ENCODE data around the gene KCNK10.
A peak's percentile ranks its signal among the peaks of the same experiment; 100 is the strongest.

KCNK10 gene

DNA sequence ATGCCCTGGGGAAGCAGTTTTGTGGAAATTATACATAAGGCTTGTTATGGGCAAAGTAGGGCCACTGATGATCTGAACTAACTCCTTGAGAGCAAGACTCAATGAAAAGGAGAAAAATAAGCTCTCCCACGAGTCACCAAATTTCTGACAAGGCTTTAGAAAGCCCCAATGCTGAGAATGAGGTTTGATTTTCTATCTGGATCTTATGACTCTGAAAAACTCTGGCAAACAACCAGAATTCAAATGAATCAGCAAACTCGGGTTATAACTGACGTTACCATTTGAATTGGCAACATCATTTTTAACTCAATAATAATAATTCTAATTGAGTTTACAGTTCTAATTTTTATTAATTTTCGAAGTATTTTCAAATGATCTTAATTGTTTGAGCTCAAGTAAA is 79.1 kb downstream of the KCNK10 start:
- Histone ChIP-seq H3K9ac (ENCODE audit: insufficient read length, low read depth) (no peak overlapping the region), H3K27me3 (ENCODE audit: insufficient read depth, insufficient read length) (no peaks in the 10 kb centered on the region), H3K4me3 (ENCODE audit: insufficient read length, low read depth) (no peak overlapping the region), H3K36me3 (ENCODE audit: insufficient read depth, insufficient read length, low read length) (no peaks in the 10 kb centered on the region), H3K9me3 (ENCODE audit: insufficient read depth, low read length) (no peaks in the 10 kb centered on the region), H3K4me1 (ENCODE audit: insufficient read depth, insufficient read length) (peaks cover 2% of the 10 kb centered on the region)
- DNase-seq (ENCODE audit: low read depth, low spot score), result no peak
- no peak for TF ChIP-seq SUZ12 (IDR thresholded peaks at IDR 0.05; ENCODE audit: extremely low read depth, insufficient read depth, insufficient read length)
- TF ChIP-seq ZNF274 (IDR thresholded peaks at IDR 0.05; ENCODE audit: low read depth, low read length), result no peak
- TF ChIP-seq YY1 (IDR thresholded peaks at IDR 0.05; ENCODE audit: insufficient read depth, insufficient read length), result no peak

DNA sequence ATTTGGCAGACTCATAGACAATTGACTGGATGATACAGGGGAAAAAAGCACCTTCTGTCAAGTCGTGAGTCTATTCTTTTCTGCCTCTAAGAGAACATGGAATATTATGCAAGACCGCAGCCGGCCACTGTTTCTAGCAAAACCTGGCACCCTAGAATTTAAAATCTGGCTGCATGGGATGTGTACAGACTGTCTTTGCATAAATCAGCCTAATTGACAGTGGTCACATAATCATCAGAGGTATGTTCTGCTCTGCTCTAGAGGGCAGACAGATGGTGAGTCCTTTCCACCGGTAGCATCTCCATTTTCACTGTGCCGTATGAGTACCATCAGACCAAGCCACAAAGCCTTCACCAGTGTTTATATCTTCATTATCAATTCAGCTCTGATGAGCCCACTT is 80.6 kb downstream of the KCNK10 start:
- H3K9ac ChIP-seq (ENCODE audit: insufficient read length, low read depth), result no peak overlapping the region

DNA sequence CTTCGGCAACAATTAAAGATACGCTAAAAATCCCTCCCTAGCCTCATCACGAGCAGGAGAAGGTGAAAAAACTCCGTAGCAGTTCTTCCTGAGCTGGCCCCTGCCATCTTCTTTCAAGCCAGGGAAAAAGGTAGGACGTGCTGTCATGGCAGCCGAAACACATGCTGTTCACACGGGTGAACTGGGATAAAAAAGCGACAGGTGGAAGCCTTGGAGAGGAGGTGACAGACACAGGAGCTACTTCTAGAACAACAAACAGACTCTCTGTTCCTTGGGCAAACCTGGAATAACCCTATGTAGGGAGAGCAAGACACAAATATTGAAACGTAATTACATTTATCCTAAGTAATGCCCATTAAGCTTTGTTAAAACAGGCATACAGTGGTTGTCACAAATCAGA is 81.3 kb downstream of the KCNK10 start:
- Histone ChIP-seq H3K4me1 (ENCODE audit: insufficient read depth, insufficient read length) (peaks cover 2% of the 10 kb centered on the region), H3K36me3 (ENCODE audit: insufficient read depth, insufficient read length, low read length) (no peaks in the 10 kb centered on the region), H3K4me3 (ENCODE audit: insufficient read length, low read depth) (no peak overlapping the region), H3K9me3 (ENCODE audit: insufficient read depth, low read length) (no peaks in the 10 kb centered on the region), H3K9ac (ENCODE audit: insufficient read length, low read depth) (no peak overlapping the region), H3K27me3 (ENCODE audit: insufficient read depth, insufficient read length) (no peaks in the 10 kb centered on the region)
- DNase-seq (ENCODE audit: low read depth, low spot score), result no peak
- TF ChIP-seq SUZ12 (IDR thresholded peaks at IDR 0.05; ENCODE audit: extremely low read depth, insufficient read depth, insufficient read length) (no peak), YY1 (IDR thresholded peaks at IDR 0.05; ENCODE audit: insufficient read depth, insufficient read length) (no peak), ZNF274 (IDR thresholded peaks at IDR 0.05; ENCODE audit: low read depth, low read length) (no peak)

More for the DNA sequence above, 80.6 kb downstream of the KCNK10 start:
- TF ChIP-seq YY1 (IDR thresholded peaks at IDR 0.05; ENCODE audit: insufficient read depth, insufficient read length) (no peak), SUZ12 (IDR thresholded peaks at IDR 0.05; ENCODE audit: extremely low read depth, insufficient read depth, insufficient read length) (no peak), ZNF274 (IDR thresholded peaks at IDR 0.05; ENCODE audit: low read depth, low read length) (no peak)
- no peak overlapping the region for H3K4me3 ChIP-seq (ENCODE audit: insufficient read length, low read depth)
- no peaks in the 10 kb centered on the region for H3K36me3 ChIP-seq (ENCODE audit: insufficient read depth, insufficient read length, low read length)
- H3K9me3 ChIP-seq (ENCODE audit: insufficient read depth, low read length), result no peaks in the 10 kb centered on the region
- DNase-seq (ENCODE audit: low read depth, low spot score), result no peak
- no peaks in the 10 kb centered on the region for H3K27me3 ChIP-seq (ENCODE audit: insufficient read depth, insufficient read length)
- H3K4me1 ChIP-seq (ENCODE audit: insufficient read depth, insufficient read length), result peaks cover 2% of the 10 kb centered on the region

DNA sequence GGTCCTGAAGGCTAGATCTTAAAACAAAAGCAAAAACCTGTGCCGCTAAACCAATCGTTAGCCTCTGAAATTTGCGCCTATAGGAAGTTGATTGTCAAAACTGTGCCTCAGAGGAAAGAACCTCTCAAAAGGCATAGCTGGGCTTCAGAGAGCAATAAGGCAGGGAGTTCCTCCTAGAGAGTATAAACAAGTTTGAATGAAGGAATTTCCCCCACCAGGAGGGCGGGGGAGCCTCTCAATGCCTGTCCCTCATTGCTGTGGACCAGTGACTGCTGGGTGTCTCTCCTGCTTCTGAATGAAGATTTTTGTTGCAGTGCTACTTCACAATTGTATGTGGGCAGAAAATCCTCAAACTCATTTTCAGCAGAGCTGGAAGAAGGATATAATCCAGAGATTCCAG is 88.6 kb downstream of the KCNK10 start:
- Histone ChIP-seq H3K9ac (ENCODE audit: insufficient read length, low read depth) (no peak overlapping the region), H3K9me3 (ENCODE audit: insufficient read depth, low read length) (no peaks in the 10 kb centered on the region), H3K4me3 (ENCODE audit: insufficient read length, low read depth) (no peak overlapping the region), H3K36me3 (ENCODE audit: insufficient read depth, insufficient read length, low read length) (no peaks in the 10 kb centered on the region), H3K4me1 (ENCODE audit: insufficient read depth, insufficient read length) (no peaks in the 10 kb centered on the region), H3K27me3 (ENCODE audit: insufficient read depth, insufficient read length) (no peaks in the 10 kb centered on the region)
- DNase-seq (ENCODE audit: low read depth, low spot score), result no peak
- TF ChIP-seq ZNF274 (IDR thresholded peaks at IDR 0.05; ENCODE audit: low read depth, low read length), result no peak
- TF ChIP-seq YY1 (IDR thresholded peaks at IDR 0.05; ENCODE audit: insufficient read depth, insufficient read length), result no peak
- TF ChIP-seq SUZ12 (IDR thresholded peaks at IDR 0.05; ENCODE audit: extremely low read depth, insufficient read depth, insufficient read length), result no peak

DNA sequence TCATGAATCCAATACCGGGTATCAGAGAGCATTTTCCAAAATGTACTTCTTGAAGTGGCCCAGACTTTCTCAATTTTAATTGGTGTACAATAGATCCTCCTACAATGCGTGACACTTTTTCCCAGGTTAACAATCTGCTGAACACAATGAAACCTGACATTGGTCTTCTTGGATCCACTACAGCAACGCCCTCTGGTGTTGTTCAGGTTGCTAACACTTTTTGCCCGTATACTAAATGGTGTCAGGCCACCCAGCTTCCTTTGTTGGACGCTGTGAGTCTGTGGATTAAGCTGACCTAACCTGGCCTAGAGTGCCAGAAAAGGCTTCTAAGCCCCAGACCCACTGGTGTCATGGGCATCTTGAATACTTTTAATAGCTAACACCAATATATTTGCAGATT is 89.2 kb downstream of the KCNK10 start:
- TF ChIP-seq SUZ12 (IDR thresholded peaks at IDR 0.05; ENCODE audit: extremely low read depth, insufficient read depth, insufficient read length) (no peak), YY1 (IDR thresholded peaks at IDR 0.05; ENCODE audit: insufficient read depth, insufficient read length) (no peak), ZNF274 (IDR thresholded peaks at IDR 0.05; ENCODE audit: low read depth, low read length) (no peak)
- H3K4me3 ChIP-seq (ENCODE audit: insufficient read length, low read depth), result no peak overlapping the region
- DNase-seq (ENCODE audit: low read depth, low spot score), result peak; percentile 18

DNA sequence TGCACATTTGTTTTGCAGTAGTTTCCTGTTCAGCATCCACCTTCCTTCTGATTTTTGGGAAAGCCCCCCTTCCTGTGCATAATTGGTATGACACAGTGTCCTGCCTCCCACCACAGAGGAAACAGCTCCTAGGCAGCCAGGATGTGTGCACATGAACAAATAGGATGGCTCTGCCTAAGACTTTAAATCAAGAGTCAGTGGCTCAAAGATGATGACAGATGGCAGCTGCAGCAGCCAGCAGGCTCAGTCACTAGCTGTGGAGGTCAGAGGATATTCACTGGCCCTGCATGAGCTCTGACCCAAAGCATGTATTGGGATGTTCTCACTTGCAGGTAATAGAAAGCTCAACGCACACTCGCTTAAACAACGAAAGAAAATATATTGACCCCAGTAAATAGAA is 90.3 kb downstream of the KCNK10 start:
- no peaks in the 10 kb centered on the region for H3K9me3 ChIP-seq (ENCODE audit: insufficient read depth, low read length)
- no peak overlapping the region for H3K9ac ChIP-seq (ENCODE audit: insufficient read length, low read depth)
- H3K36me3 ChIP-seq (ENCODE audit: insufficient read depth, insufficient read length, low read length), result no peaks in the 10 kb centered on the region
- H3K27me3 ChIP-seq (ENCODE audit: insufficient read depth, insufficient read length), result no peaks in the 10 kb centered on the region
- no peak for DNase-seq (ENCODE audit: low read depth, low spot score)
- H3K4me1 ChIP-seq (ENCODE audit: insufficient read depth, insufficient read length), result no peaks in the 10 kb centered on the region
- H3K4me3 ChIP-seq (ENCODE audit: insufficient read length, low read depth), result no peak overlapping the region
- TF ChIP-seq SUZ12 (IDR thresholded peaks at IDR 0.05; ENCODE audit: extremely low read depth, insufficient read depth, insufficient read length), result no peak
- no peak for TF ChIP-seq YY1 (IDR thresholded peaks at IDR 0.05; ENCODE audit: insufficient read depth, insufficient read length)
- TF ChIP-seq ZNF274 (IDR thresholded peaks at IDR 0.05; ENCODE audit: low read depth, low read length), result no peak

More for the DNA sequence above, 89.2 kb downstream of the KCNK10 start:
- H3K9me3 ChIP-seq (ENCODE audit: insufficient read depth, low read length), result no peaks in the 10 kb centered on the region
- no peak overlapping the region for H3K9ac ChIP-seq (ENCODE audit: insufficient read length, low read depth)
- H3K36me3 ChIP-seq (ENCODE audit: insufficient read depth, insufficient read length, low read length), result no peaks in the 10 kb centered on the region
- H3K4me1 ChIP-seq (ENCODE audit: insufficient read depth, insufficient read length), result no peaks in the 10 kb centered on the region
- no peaks in the 10 kb centered on the region for H3K27me3 ChIP-seq (ENCODE audit: insufficient read depth, insufficient read length)

DNA sequence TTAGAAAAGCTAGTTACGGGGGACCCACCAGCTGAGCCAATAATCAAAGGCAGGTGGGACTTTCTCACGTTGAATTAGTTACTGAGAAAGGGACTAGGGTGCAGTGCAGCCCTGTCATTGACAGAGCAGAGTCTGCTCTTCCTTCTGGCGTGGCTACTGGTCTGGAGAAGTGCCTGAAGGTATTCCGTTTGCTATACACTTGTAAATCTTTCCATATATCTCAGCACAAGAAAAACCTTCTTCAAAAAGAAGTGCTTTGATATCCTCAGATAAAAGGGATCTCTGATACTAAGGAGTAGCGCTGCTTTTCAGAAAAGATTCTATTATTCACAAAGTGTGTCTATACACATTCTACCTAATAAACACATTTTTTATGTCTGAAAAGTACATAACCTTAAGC is 91.5 kb downstream of the KCNK10 start:
- DNase-seq (ENCODE audit: low read depth, low spot score), result no peak
- no peaks in the 10 kb centered on the region for H3K27me3 ChIP-seq (ENCODE audit: insufficient read depth, insufficient read length)
- no peak overlapping the region for H3K4me3 ChIP-seq (ENCODE audit: insufficient read length, low read depth)
- no peak overlapping the region for H3K9ac ChIP-seq (ENCODE audit: insufficient read length, low read depth)
- no peaks in the 10 kb centered on the region for H3K4me1 ChIP-seq (ENCODE audit: insufficient read depth, insufficient read length)
- no peak for TF ChIP-seq YY1 (IDR thresholded peaks at IDR 0.05; ENCODE audit: insufficient read depth, insufficient read length)
- TF ChIP-seq SUZ12 (IDR thresholded peaks at IDR 0.05; ENCODE audit: extremely low read depth, insufficient read depth, insufficient read length), result no peak
- no peak for TF ChIP-seq ZNF274 (IDR thresholded peaks at IDR 0.05; ENCODE audit: low read depth, low read length)
- H3K9me3 ChIP-seq (ENCODE audit: insufficient read depth, low read length), result no peaks in the 10 kb centered on the region
- no peaks in the 10 kb centered on the region for H3K36me3 ChIP-seq (ENCODE audit: insufficient read depth, insufficient read length, low read length)
